HG02678 (cell line): ENCODE data around the gene DGCR2.
"Not testable (repeated sequence)": the region's sequence is repeated elsewhere in the genome, so short reads cannot be mapped to it uniquely, and the experiment has no call there.

ENCODE experiments used
- ATAC-seq: cut with Tn5 transposase; IDR thresholded peaks from one replicate; pipeline ENCODE4 v1.9.1; 2021; ENCODE audit warnings: mild to moderate bottlenecking, moderate library complexity; ENCODE audit not compliant: unreplicated experiment

The DGCR2 gene, protein sequence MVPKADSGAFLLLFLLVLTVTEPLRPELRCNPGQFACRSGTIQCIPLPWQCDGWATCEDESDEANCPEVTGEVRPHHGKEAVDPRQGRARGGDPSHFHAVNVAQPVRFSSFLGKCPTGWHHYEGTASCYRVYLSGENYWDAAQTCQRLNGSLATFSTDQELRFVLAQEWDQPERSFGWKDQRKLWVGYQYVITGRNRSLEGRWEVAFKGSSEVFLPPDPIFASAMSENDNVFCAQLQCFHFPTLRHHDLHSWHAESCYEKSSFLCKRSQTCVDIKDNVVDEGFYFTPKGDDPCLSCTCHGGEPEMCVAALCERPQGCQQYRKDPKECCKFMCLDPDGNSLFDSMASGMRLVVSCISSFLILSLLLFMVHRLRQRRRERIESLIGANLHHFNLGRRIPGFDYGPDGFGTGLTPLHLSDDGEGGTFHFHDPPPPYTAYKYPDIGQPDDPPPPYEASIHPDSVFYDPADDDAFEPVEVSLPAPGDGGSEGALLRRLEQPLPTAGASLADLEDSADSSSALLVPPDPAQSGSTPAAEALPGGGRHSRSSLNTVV

DNA sequence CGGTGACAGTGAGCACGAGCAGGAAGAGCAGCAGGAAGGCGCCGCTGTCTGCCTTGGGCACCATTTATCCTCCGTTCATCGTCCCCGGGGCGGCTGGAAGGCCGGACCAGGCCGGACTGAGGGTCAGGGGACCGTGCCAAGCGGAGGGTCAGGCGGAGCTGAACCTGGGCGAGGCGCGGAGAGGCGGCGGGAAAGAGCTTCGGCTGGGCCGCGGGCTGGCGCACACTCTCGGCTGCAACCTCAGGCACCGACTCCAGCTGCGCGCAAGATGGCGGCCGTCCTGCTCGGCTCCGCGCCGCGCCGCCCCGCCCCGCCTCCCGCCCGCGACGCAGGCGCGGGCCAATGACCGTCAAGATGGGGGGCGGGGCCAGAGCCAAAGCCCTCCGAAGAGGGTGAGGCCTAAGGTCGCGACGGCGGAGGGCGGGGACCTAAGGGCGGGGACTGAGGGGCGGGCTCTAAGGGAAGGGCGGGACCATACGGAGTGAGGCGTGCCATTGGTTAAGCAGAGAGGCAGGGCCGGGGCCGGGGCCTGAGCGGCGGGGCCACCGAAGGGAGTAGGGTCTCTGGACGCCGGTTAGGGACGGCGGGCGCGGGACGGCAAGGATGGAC, at the start of gene DGCR2:
TSS of gene DGCR2 (minus strand) at position 270 of the 609 bp plus-strand sequence. CDS start at position 64, 206 bp downstream.
- ATAC-seq: peak; percentile 84

DNA sequence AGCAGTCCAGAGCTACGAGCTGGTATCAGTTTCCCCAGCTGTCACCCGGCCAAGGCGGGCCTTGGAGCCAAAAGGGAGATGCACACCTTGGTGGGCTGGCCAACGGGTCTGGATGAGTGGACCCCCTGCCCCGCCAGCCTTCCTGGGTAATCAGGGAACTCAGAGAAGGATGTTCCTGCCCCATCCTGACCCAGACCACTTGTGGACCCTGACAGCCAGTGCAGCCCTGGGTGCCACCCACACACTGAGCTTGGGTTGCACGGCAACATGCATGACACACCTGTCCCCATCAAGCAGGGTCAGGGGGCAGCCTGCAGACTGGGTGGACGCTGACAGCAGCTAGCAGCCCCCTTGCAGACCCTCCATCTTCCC, 47.7 kb upstream of the DGCR2 start:
- no peak for ATAC-seq

DNA sequence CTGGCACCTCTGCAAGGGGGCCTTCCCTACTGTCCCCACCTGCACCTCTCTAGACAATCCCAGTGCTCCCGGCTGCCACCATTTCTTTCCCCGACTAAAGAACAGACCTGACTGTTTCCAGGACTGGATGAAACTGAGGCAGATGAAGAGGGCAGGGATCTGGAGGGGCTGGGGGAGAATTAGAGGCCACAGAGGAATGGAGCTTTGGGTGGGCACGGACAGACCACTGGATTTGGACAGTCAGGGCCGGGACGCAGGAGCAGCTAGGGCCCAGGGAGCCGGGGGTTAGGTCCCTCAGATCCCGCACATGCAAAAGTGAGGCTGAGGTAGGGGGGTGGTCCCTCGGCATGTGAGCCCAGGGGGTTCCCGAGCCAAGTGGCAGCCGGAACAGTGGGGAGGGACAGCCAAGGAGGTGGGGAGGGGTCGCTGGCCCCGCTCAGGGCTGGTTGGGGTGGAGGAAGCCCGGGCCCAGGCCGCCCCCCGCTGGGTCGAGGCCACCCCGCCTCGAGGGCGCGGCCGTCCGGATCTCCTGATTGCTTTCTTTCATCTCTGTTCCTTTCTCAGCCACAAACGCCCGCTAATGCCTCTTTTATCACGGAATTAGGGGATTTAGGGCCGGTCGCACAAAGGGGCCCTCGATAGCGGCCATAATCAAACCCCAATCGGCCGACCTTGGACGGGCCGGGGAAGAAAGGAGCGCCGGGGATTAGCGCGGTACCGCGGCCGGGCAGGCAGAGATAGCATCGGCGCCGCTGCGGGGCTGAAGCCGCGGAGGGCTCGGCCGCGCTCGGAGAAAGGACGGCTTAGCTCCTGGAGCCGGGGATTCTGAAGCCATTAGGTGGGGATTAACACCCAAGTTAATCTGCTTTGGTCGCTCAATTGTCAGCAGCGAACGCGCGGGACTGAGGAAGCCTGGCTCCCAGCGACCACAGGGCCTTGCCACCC, 47.1 kb upstream of the DGCR2 start:
- ATAC-seq: no peak

DNA sequence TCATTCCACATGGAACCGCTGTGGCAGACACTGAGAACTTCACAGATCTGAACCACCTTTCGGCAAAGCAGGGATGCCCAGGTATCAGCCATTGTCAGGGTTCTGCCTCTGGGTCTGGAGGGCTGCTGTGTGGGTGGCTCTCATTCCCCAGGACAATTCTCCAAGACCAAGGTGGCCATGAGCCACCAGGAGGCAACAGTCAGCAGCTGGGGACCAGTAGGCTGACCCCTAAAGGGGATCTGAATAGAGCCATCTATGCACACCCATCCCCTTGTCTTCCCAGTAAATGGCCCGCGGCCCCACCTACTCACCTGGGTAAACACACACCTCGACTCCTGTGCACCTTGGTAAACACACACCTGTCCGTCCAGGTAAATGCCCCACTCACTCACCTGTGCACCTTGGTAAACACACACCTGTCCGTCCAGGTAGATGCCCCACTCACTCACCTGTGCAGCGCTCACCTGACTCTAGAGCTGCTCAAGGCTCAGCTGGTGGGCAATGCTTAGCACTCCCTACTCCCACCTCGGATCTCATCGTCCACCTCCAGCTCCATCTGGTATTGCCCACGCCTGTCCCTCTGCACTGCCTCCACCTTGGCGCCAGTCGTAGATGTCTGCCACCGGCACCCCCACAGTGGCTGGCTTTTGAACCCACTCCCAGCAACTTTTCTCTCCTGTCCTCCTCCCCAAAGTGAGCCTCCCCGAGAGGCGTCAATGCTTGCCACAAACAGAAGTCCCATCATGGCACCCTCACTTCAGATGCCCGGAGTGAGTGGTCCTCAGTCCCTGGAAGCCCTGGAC, 46.1 kb upstream of the DGCR2 start:
- ATAC-seq: no peak

DNA sequence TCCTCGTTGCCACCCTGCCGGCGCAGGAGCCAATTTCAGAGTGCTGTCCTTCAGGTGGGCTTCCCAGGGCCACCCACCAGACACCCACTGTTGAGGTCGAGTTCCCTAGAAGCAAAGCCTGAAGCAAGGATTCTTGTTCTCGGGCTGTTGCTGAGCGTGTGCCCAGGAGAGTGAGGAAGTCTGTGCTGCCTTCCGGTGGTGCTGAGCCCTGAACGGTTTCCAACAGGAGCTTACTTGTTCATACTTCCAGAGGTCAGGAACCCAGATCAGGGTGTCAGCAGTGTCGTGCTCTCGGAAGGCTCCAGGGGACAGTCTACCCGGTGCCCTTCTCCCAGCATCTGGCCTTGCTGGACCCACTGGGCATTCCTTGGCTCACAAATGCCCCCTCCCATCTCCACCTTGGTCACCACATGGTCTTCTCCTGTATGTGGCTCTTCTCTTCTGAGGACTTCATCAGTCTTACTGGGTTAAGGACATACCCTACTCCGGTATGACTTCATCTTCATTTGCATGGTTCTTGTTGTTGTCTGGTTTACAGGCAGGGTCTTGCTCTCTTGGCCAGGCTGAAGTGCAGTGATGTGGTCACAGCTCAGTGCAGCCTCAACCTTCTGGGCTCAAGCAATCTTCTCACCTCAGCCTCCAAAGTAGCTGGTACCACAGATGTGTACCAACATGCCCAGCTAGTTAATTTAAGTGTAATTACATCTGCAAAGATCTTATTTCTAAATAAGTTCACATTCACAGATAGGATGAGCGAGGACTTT, 45.1 kb upstream of the DGCR2 start:
- no peak for ATAC-seq

DNA sequence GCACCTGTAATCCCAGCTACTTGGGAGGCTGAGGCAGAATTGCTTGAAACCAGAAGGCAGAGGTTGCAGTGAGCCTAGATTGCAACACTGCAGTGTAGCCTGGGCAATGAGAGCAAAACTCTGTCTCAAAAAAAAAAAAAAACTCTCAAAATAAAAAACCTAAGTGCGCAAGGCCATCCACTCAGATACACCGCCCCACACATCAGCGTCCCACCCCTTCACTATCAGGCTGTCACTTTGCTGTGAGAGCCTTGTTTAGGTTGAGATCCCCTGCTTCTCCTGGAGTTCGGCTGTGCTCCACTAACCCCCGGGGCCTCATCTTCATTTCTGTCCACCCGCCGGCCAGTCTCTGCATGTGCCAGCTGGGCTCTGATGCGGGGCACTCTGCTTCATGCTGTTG, 44.2 kb upstream of the DGCR2 start:
- no peak for ATAC-seq

DNA sequence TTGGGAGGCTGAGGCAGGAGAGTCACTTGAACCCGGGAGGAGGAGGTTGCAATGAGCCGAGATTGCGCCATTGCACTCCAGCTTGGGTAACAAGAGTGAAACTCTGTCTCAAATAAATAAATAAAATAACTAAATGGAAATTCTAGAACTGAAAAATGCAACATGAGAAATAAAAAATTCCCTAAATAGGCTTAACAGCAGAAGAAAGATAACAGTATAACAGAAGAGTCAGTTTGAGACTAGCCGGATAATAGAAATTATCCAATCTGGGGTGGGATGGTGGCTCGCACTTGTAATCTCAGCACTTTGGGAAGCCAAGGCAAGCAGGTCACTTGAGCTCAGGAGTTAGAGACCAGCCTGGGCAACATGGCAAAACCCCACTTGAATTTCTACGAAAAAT, 42.2 kb upstream of the DGCR2 start:
- no peak for ATAC-seq

DNA sequence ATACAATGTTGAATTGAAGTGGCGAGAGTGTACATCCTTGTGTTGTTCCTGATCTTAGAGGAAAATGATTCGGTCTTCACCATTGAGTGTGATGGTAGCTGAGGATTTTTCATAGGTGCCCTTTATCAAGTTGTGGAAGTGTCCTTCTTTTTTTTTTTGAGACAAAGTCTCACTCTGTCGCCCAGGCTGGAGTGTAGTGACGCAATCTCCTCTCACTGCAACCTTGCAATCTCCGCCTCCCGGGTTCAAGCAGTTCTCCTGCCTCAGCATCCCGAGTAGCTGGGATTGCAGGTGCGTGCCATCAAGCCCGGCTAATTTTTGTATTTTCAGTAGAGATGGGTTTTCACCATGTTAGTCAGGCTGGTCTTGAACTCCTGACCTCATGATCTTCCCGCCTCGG, 36.4 kb upstream of the DGCR2 start:
- not testable (repeated sequence) for ATAC-seq

DNA sequence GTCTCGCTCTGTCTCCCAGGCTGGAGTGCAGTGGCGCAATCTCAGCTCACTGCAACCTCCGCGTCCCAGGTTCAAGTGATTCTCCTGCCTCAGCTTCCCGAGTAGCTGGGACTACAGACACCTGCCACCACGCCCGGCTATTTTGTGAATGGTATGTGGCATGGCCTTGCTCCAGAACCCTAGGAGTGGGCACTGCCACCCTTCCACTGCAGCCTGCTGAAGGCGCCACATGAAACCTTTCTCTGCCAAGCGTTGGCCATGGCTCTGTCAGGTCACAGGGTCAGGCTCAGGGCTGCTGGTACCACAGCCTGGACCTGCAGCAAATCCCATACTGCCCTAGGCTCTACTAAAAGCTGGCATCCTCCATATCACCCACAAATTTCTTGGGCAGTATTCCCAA, 33.9 kb upstream of the DGCR2 start:
- not testable (repeated sequence) for ATAC-seq

DNA sequence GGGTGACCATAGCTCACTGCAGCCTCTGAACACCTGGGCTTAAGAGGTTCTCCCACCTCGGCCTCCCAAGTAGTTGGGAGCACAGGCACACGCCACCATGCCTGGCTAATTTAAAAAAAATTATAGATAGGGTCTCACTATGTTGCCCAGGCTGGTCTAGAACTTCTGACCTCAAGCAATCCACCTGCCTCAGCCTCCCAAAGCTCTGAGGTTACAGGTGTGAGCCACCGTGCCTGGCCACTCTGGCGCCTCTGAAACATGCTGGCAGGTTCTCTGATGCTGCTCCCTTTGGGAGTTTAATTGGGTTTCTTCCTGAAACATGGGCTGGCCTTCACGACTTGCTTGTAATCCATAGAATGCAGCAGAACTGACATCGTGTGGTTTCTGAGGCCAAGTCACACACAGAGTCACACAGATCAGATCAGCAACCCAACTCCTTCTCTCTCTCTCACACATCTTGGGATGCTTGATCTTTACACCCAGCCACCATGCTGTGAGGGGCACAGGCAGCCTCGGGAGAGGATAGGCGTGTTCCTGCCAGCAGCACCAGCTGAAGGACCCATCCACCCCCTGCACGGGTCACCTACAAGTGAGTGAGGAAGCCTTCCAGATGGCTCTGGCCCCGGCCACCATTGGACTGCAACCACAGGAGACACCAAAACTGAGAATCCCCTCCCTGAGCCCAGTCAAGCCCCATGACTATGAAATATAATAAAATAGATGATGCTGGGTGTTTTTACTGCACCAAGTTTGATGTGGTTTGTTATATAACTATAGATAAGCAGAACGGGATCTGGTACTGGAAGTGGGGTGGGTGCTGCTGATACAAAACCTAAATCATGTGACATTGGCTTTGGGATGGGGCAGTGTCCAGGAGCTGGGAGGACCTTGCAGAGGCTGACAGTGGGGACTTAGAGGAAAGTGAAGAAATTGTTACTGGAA, 31.0 kb upstream of the DGCR2 start:
- ATAC-seq: no peak

DNA sequence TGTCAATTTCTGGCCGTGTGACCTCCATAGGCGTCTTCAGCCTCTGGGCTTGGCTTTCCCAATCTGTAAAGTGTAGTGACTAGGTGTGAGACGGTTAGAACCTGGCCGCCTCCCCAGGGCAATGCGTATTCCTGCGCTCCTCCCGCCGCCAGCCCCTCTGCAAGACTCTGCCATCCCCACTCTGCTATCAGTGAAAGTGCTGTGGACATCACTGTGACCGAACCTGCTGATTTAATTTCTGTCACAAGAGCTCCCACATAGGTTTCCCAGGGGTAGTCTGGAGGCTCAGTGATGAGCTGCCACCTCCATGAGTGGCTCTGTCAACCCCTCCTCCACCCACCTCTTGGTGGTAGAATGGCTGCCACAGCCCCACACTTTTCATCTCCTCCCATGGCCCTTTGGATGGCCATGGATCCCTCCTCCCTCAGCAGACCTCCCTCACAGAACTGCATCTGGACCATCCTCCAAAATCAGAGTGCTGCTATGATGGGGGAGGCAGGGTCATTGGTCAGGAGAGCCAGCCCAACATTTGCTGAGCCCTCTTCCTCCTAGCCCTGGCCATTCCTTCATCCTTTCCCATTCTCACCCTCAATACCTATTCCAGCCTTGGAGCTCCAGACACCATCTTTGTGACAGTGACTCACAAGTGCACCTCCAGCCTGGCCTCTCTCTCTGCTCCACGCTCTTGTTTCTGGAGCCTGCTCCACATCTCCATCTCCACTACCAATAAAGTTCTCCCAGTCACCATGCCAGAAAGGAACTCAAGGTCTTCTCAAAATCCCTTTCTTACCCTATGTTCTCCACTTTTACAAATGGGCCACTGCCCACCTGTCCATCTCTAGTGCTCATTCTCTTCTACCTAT, 29.3 kb upstream of the DGCR2 start:
- ATAC-seq: no peak

DNA sequence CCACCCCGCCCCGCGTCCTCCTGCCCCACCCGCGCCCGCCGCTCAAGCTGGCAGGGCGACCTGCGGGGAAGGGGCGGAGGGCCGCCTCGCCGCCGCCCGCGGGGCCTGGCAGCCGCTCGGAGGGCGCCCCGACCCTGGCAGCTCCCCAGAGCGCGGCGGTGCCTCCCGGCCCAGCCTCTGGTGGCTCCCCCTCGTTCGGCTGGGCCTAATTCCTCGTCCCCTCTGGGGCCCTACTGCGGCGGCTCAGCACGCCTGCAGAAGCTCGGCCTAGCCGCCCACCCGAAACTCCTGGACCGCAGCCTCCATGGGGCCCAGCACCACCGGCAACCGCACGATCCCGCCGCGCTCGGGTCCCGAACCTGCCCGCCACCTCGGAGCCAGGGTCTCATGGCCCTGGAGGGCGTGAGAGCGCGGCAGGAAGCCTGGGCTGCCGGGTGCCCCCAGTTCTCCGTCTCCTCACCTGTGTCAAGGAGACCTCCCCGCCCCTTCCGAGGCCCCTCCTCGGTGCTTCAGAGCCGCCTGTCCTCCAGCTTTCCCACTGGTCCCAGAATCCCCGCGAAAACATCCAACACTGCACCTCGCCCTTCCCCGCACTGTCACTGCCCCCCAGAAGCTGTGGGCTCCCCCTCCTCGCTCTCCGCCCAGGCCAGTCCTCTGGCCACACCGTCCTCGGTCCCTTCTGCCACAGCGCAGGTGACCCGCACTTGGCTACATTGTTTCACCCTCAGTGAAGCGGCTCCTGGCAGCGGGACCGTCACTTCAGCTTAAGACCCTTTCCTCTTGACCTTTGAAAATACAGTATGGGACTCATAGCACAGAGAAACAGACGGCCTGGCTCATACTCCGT, 28.5 kb upstream of the DGCR2 start:
- no peak for ATAC-seq

DNA sequence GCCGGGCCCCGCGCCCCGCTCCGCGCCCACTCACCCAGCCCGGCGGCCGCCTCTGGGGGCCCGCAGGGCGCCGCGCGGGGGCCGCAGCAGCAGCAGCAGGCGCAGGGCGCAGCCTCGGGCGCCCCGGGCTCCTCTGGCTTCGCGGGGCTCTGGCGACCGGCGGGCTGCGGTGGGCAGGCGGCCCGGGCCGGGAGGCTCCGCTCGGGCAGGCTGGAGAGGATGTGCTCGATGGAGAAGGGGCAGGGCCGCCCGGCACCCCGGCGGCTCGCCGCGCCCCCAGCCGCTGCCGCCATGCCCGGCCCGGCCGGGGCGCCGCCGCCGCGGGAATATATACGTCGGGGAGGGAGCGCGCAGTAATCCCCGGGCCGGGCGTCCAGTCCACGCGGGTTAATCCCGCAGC, 27.8 kb upstream of the DGCR2 start, which contains the start of gene GSC2:
TSS of gene GSC2 (minus strand) at position 302 of the 400 bp plus-strand sequence. CDS start at position 293, 9 bp downstream.
- ATAC-seq: no peak

DNA sequence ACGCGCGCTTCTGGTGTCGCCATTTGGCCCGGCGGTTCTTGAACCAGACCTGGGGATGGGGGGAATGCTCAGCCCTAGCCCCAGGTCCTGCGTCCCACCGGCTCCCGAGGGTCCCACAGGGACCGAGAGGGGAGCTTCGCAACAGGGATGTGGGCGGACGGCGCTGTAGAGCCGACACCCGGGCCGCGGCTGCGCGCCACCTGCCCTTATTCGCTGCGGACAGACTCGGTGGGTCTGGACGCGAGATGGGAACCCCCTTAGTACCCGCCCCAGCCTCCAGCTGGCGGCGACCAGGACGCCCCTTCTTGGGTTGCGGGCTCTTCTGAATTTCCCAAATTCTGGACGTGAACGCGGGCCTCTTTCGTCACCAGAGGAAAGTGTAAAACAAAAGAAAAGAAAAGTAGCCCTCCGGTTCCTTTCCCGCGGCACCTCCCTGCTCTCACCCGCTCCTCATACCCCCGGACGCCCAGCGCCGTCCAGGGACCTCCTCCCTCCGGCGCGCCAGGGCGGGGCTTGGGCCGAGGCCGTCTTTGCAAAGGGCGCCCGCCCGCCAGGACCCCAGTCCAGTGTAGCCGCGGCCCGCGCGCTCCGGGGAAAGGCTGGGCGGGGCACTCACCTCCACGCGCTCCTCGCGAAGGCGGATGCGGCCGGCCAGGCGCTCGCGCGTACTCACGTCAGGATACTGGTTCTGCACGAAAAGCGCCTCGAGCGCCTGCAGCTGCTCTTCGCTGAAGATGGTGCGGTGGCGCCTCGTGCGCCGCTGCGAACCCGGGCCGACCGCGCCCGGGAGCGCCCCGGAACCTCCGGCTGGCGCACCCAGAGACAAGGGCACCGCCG, 27.1 kb upstream of the DGCR2 start:
- ATAC-seq: no peak

DNA sequence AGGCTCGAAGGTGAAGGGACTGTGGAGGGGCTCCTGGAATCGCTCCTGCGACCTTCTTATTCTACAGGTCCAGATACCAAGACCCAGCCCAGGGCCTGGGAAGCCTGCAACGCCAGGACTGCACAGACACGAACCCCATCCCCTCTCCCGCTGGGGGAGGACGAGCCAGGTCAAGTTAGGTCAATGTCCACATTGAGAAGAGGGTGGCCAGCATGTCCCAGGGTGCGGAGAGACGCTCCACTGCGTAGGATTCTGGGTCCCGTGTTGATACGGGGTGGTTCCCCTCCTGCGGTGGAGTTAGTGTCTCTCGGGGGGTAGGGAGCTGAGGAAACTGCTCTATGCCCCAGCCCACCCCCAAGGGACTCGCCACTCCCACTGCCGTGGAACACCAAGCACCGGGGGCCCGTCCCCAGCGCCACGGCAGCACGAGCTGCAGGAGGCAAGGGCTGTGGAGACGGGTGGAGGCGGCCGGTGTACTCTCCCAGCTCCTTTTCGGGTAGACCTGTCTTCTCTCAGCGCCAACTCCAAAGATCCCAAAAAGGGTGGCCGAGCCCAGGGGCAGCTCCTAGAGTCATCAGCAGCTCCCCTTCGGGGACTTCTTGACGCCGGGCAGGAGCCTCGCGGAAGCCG, 26.3 kb upstream of the DGCR2 start:
- no peak for ATAC-seq
